GM18520 (cell line): Measurements from ENCODE around the gene DENND5A.
"Not testable (repeated sequence)": the region's sequence is repeated elsewhere in the genome, so short reads cannot be mapped to it uniquely, and the experiment has no call there.

ENCODE experiments used
- ATAC-seq: cut with Tn5 transposase; IDR thresholded peaks from one replicate; pipeline ENCODE4 v1.9.1; 2021; ENCODE audit not compliant: unreplicated experiment

The DENND5A gene

DNA sequence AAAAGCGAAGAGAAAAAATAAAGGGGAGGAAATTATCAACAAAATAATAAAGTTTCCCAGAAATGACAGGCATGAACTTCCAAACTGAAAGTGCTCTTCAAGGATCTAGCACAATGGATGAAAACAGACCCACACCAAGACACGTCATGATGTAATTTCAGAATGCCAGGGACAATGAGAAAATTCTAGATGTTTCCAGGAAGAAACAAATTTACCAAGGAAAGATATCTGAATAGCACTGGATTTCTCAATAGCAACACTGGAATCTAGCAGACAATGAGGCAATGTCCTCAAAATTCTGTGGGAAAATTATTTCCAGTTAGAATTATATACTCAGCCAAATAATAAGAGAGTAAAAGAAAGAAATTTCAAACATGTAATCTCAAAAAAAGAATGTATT is 46.0 kb downstream of the DENND5A start:
- no peak for ATAC-seq

DNA sequence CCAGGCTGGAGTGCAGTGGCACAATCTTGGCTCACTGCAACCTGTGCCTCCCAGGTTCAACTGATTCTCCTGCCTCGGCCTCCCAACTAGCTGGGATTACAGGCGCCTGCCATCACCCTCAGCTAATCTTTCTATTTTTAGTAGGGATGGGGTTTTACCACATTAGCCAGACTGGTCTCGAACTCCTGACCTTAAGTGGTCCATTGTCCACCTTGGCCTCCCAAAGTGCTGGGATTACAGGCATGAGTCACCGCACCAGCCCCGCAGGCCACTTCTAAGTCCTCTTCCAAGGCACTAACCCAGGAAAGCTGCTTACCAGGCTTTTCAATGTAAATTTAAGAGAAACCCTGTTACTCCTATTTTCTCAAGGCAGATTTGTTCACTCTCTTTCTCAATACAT is 50.4 kb downstream of the DENND5A start:
- ATAC-seq: no peak

DNA sequence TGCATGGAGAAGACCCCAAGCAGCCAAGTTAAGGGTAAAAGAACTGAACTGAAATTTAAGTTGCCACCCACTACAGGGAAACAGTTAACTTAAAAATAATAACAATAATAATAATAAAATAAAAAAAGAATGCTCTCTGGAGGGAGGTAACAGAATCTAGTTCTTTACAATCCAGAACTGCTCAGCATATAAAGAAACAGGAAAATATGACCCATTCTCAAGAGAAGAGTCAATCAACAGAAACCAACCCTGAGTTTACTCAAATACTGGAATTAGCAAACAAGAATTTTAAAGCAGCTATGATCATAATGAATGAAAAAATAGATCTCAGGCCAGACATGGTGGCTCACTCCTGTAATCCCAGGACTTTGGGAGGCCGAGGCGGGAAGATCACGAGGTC is 53.8 kb downstream of the DENND5A start:
- no peak for ATAC-seq

DNA sequence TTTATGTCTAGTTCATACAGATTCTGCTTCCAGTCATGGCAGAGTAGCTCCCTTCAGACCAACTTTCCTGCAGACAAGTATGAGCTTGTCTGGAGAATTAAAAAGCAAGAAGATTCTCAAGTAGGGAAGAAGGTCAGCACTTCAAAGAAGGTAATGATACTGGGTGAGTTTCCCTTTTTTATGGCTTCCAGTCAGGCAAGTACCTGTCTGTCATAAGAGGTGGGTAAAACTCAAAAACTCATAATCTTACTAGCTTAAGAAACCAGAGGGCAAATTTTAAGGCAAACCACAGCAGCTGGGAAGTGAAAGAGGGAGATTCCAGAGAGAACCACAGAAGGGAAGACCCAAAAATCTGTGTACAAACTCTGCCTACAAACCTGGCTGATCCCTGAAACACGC is 54.2 kb downstream of the DENND5A start:
- no peak for ATAC-seq

DNA sequence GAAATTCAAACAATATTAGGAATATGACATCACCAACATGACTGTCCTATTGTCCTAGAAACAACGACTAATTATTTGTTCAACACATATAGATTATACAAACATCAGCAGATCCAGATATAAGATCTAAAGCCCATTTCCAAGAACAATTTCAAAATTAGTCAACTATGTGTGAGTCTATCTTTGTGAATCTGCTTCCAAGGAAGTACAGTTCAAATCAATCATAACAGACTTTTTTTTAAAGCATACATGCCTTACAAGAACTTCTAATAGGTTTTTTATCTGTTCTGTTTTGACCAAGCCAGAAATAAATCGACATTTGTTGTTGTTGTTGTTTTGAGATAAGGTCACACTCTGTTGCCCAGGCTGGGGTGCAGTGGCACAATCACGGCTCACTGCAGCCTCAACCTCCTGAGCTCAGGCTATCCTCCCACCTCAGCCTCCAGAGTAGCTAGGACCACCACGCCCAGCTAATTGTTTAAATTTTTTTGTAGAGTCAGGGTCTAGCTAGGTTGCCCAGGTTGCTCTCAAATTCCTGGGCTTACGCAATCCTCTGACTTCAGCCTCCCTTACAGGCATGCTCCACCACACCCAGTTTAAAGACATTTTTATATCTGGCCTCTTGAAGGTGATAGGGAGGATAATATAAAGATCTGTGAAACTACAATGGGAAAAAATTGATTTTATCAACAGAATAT is 54.8 kb downstream of the DENND5A start:
- no peak for ATAC-seq

DNA sequence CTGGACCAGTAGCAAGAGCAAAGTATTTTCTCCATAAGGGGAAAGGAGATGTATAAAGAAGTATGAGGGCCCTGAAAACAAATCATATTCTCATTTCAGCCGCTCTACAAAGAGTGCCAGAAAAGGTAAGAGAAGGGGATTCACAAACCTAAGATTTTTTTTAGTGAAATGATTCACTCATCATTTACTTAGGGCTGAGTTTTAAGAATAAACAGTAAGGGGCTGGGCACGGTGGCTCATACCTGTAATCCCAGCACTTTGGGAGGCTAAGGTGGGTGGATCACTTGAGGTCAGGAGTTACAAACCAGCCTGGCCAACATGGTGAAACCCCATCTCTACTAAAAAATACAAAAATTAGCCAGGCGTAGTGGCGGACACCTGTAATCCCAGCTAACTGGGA is 55.5 kb downstream of the DENND5A start:
- ATAC-seq: not testable (repeated sequence)

DNA sequence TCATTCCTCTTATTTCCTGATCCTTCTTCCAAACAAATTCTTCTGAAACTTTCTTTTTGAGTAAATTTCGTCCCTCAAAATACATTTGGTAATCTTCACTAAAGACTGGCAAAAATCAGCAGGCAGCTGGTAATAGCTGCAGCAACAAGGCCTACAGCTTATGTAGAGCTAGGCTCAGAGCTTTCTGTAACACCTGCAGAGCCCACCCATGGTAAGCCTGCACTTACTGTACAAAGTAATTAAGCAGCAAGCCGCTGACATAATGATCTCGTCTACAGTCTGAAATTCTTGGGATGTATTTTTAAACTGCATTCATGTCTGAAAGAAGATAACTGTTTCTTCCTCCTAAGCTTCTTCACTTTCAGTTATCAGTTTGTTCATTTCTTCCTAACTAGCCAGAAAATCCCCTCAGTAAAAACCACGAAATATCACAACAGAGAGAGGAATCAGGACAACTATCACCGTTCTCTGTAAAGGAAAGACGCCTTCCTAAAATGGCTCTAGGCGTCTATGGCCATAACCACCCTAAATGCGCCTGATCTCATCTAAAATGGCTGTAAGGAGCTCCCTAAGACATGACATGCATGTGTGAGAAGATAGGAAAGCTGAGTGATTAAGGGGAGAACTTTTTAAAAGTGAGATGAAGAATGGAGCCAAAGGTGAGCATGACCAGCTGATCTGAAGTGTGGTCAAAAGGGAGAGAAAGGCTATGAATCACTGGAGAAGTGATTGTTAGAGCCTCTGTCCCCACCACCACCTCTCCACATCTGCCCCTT is 56.2 kb downstream of the DENND5A start:
- ATAC-seq: no peak

DNA sequence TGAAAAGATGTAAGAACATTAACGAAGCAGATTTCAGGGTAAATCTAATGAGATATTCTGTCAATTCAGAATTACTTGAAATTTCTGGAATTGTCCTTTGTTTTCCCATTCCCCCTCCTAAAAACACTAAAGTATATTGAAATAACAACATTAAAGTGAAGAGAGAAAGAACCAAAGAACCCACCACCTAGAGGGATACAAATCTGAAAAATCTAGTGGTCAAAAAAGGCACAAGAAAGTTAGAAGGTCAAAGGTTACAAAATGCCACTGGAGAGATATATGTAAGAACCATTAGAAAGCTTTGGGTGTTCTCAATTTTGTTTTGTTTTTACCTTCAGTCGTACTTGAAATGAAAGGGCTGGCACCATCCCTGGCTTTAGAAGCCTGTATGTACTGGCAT is 57.9 kb downstream of the DENND5A start:
- no peak for ATAC-seq

DNA sequence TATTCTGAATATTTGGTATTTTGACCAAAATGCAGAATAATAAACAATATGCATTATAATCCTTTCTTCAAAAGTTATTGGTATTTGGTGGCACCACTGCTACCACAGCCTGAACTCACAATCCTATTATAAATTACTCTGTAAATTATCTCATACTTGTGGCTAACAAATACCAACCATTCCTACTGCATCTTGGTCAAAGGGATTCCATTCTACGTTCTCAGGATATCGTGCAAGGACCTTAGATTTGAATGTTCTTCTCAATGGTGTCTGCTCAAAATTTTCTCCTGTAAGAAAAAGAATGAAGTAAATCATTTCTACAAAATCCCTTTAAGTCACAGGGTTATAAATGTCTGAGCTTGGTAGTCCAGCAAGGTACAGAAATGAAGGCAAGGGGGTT is 58.7 kb downstream of the DENND5A start:
- ATAC-seq: no peak

DNA sequence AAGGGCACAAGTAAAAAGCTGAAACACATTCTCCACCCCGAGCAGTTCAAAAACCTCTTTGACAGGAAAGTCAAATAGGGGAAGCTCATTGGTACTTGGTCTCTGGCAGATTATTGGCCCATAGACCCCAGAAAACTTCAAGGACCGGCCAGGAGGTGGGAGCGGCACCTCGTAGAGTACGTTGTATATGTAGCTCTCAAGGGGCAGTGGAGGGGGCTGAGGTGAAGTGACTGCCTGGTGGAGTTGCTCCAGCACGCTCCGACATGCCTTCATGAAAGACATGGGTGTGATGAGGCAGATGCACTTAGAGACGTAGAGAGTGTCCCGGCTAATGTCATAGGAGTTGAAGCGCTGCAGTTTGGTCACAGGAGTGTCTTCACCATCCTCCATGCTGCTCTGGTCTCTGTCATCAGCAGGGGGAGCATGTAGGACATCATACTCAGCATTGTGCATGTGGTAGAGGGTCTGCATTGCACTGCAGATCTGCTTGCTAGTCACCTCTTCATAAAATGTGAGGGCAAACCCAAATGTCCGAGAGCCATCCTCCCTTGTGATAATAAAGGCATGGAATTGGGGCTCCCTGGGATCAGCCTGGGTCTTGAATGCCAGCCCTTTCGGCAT is 61.3 kb downstream of the DENND5A start:
- no peak for ATAC-seq

DNA sequence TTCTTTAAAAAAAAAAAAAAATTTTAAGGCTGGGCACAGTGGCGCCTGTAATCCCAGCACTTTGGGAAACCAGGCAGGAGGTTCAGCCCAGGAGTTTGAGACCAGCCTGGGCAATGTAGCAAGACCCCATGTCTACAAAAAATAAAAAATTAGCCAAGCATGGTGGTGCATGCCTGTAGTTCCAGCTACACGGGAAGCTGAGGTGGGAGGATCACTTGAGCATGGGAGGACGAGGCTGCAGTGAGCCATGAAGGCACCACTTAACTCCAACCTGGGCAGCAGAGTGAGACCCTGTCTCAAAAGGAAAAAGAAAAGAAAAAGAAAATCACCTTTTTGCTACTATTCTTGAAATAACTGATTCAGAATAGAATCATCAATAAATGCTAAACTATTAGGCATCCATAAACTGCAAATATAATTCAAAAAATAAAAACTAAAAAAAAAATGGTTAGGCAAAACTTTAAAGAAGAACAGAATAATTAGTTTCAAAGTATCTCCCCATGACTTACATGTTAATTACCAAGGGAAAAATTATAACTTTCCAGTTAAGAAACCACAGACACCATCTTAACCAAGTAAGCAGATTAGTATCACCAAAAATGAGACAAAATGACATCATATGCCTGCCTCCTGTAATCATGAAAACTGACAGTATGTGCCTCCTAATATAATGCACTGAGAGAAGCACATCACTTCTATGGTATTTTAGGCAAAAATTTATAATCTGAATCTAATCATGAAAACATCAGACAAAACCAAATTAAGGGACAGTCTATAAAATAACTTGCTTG is 63.6 kb downstream of the DENND5A start:
- no peak for ATAC-seq

DNA sequence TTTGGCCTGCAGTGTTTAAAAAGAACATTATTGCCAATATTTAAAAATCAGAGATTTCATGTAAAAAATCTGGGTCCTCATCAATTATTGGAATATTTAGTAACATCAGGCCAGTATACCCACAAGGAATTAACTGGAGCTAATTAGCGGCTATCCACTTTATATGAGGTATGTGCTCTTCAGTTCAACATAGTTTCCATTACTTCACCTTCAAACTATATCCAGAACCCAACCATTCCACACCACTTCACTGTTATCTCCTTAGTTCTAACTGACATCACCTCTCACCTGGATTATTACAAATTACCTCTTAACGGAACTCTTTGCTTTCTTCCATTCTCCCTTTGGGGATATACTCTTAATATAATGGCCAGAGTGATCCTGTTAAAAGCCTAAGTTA is 64.7 kb downstream of the DENND5A start:
- ATAC-seq: no peak

DNA sequence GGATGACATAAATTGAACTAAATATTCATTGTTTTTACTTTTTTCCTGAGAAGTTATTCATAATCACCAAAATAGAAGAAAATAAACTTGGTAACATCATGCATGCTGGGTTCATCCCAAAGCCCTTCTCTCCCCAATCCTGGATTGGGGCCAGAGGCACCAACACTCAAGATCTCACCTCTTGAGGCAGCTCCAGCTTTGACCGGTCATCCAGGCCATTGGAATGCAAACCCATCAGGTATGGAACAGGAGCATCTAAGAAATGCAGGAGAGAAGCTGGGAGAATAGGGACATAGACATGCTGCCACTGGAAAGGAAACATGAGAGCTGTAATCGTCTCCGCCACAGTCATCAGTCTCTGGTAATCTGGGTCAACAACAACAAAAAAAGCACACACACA is 71.8 kb downstream of the DENND5A start:
- ATAC-seq: no peak

DNA sequence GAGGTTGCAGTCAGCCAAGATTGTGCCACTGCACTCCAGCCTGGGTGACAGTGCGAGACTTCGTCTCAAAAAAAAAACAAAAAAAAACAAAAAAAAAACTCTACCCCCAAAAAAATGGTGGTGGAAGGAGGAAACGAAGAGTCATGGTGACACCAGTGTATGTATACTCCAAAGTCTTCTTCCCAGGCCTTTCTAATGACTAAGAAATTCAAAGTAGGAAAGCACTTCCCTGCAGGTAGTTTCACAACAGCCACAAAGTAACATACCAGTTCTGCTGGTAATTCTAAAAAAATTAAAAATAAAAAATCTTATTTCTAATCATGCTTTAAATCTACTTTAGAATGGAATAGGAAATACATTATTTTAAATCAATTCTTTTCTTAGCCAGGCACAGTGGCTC is 72.6 kb downstream of the DENND5A start:
- no peak for ATAC-seq

DNA sequence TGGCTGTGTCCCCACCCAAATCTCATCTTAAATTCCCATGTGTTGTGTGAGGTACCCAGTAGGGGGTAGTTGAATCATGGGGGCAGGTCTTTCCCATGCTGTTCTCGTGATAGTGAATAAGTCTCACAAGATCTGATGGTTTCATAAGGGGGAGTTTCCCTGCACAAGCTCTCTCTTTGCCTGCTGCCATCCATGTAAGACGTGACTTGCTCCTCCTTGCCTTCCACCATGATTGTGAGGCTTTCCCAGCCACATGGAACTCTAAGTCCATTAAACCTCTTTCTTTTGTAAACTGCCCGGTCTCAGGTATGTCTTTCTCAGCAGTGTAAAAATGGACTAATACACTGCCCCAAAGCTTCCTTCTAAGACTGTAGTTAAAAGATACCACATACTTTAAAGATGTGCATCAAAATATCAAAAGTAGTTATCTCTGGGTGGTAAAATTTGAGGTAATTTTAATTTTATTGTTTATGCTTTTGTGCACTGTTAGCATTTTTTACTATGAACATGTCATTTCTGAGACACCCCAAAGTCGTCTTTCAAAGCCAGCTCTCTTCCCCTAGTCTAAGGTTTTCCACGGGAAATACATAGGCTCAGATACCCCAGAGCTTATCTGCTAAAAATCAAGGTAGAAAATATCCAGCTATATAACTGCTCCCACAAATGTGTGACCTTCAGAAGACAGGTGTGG is 74.7 kb downstream of the DENND5A start:
- not testable (repeated sequence) for ATAC-seq

DNA sequence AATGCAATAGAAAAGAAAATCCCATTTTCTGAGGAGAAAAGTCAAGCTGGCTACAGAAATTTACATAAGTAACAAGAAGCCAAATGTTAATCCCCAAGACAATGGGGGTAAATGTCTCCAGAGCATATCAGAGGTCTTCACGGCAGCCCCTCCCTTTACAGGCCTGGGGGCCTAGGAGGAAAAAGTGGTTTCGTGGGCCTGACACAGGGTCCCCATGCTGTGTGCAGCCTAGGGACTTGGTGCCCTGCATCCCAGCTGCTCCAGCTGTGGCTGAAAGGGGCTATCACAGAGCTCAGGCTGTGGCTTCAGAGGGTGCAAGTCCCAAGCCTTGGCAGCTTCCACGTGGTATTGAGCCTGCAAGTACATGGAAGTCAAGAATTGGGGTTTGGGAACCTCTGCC is 76.3 kb downstream of the DENND5A start:
- not testable (repeated sequence) for ATAC-seq

DNA sequence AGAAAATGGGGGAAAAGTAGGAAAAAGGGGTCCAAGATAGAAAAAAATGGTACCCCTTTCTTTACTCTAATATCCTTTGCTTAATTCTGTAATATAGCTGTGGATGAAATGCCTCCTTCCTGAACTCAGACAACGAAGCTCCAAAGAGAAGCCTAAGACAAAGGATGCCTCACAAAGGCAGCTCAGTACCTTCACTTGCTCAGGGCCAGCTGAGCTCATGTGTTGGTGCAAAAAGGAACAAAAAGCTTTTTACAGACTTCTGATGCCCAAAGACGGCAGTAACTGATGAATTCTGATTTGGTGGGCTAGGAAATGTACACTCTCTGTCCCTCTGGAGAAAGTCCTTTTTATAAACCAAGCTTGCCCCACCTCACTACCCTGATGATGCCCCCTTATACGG is 77.5 kb downstream of the DENND5A start:
- no peak for ATAC-seq

DNA sequence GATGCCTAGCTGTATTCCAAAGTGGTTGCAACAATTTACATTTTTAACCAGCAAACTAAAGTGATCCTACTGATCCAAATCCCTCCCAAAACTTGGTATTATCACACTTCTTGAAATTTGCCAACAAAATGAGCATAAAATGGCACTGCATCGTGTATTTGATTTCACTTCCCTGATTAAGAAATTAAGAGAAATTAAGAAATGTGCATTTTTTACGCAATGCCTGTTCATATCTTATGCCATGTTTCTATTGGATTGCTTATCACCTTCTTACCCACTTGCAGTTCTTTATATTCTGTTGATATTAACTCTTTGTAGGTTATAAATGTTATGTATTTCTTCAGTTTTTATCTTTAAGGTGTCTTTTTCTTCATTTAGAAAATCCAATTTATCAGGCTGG is 80.6 kb downstream of the DENND5A start:
- ATAC-seq: no peak

DNA sequence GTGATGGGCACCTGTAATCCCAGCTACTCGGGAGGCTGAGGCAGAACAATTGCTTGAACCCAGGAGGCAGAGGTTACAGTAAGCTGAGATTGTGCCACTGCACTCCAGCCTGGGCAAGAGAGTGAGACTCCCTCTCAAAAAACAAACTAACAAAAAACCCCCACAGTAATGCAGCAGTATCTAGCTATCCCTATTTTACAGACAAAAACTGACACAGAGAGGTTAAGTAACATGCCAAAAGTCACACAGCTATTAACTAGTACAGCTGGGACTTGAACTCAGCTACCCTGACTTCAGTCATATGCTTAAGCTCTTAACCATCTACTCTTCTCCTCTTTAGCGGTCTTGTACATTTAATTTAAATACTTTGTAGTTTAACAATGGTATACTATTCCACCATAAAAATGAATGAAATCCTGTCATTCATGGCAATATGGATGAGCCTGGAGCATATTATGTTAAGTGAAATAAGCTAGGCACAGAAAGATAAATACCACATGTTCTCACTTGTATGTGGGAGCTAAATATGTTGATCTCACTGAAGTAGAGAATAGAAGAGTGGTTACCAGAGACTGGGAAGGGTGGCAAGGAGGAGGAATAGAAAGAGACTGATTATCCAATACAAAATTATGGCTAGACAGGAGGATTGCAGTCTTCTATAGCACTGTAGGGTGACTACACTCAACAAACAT is 82.8 kb downstream of the DENND5A start:
- no peak for ATAC-seq

DNA sequence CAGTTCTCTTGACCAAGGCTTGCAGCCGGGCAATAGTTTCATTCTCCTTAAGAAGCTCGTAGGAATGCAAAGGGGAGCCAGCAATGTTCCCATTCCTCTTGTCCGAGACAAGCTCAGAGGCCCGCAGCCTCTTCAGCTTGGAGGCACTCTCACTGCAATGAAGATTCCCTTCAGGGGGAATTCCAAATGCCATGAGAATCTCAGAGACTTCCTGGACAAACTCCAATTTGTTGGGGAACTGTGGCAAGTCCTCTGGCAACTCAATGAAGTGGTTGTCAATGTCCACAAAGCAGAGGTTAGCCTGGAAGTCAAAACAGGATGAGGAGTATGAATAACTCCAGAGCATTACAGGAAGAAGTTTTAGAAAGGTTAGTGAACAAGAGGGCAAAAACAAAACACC is 84.4 kb downstream of the DENND5A start:
- ATAC-seq: no peak
